ENCODE measurements around the gene AQR. TPM values are rescaled to one million over a fixed set of nuclear protein-coding genes. Genes with fewer than 3 reads are reported as not detected.

AQR gene
- total and polyA plus RNA-seq, 2 experiments from 2014 or later = 42.3 to 67.3 TPM

GRCh38 chr15:34818526-34818925 lies 151.0 kb downstream of the AQR start:
- no peaks in the 10 kb centered on the region for H3K4me1 Mint-ChIP-seq
- Histone ChIP-seq H3F3A (replicated peaks; ENCODE audit: low read depth) (no peaks in the 10 kb centered on the region), H3K27ac (ENCODE audit: low read depth) (no peak overlapping the region), H4K20me1 (replicated peaks; ENCODE audit: insufficient read depth) (no peaks in the 10 kb centered on the region), H3K4me3 (no peak overlapping the region), H3K27me3 (ENCODE audit: insufficient read depth) (no peaks in the 10 kb centered on the region), H3K9me2 (ENCODE audit: insufficient read depth) (no peaks in the 10 kb centered on the region), H3K4me1 (ENCODE audit: insufficient read depth) (no peaks in the 10 kb centered on the region), H2AFZ (no peak overlapping the region), H3K36me3 (ENCODE audit: insufficient read depth) (no peaks in the 10 kb centered on the region), H3K4me2 (no peak overlapping the region), H3K79me2 (replicated peaks; ENCODE audit: insufficient read depth) (no peaks in the 10 kb centered on the region)
- H3K9me3 Mint-ChIP-seq = no peaks in the 10 kb centered on the region; the same call in 2 of the 3 replicates
- ATAC-seq (no peak), DNase-seq (ENCODE audit: low spot score) (no peak)
- no peak overlapping the region for H3K4me3 Mint-ChIP-seq
- no peaks in the 10 kb centered on the region for H3K36me3 Mint-ChIP-seq (ENCODE audit: low read depth)
- no peak for TF ChIP-seq CTCF (conservative IDR thresholded peaks at IDR 0.05; ENCODE audit: low read depth in 2 of 2)
- no peak for TF ChIP-seq POLR2AphosphoS5 (IDR thresholded peaks at IDR 0.05; ENCODE audit: low read depth)
- no peak for TF ChIP-seq ZNF114 (CRISPR knock-in tag; IDR thresholded peaks at IDR 0.05)
- no peaks in the 10 kb centered on the region for H3K27me3 Mint-ChIP-seq (ENCODE audit: insufficient read depth, low read depth, poor library complexity)
- H3K27ac Mint-ChIP-seq = no peak overlapping the region

- H3K4me1 Mint-ChIP-seq = no peaks in the 10 kb centered on the region
- ATAC-seq = no peak
These were observed 153.7 kb downstream of the AQR start for GRCh38 chr15:34815836-34816235.

More at GRCh38 chr15:34815836-34816235, 153.7 kb downstream of the AQR start:
- no peaks in the 10 kb centered on the region for H3K79me2 ChIP-seq (replicated peaks; ENCODE audit: insufficient read depth)
- no peak overlapping the region for H3K4me3 Mint-ChIP-seq
- no peaks in the 10 kb centered on the region for H3K27me3 Mint-ChIP-seq (ENCODE audit: insufficient read depth, low read depth, poor library complexity)
- no peaks in the 10 kb centered on the region for H3K4me1 ChIP-seq (ENCODE audit: insufficient read depth)
- H3K27ac Mint-ChIP-seq = no peak overlapping the region
- no peak overlapping the region for H3K27ac ChIP-seq (ENCODE audit: low read depth)
- H3K4me2 ChIP-seq = no peak overlapping the region
- no peaks in the 10 kb centered on the region for H3F3A ChIP-seq (replicated peaks; ENCODE audit: low read depth)
- no peak overlapping the region for H2AFZ ChIP-seq
- no peaks in the 10 kb centered on the region for H4K20me1 ChIP-seq (replicated peaks; ENCODE audit: insufficient read depth)
- no peaks in the 10 kb centered on the region for H3K27me3 ChIP-seq (ENCODE audit: insufficient read depth)
- H3K9me2 ChIP-seq (ENCODE audit: insufficient read depth) = no peaks in the 10 kb centered on the region
- H3K4me3 ChIP-seq = no peak overlapping the region
- TF ChIP-seq JUNB (IDR thresholded peaks at IDR 0.05; ENCODE audit: unreplicated experiment) = no peak
- no peak for TF ChIP-seq NANOG (IDR thresholded peaks at IDR 0.05; ENCODE audit: borderline replicate concordance)
- TF ChIP-seq POLR2AphosphoS5 (IDR thresholded peaks at IDR 0.05; ENCODE audit: low read depth) = no peak
- no peak for TF ChIP-seq ZNF462 (CRISPR knock-in tag; IDR thresholded peaks at IDR 0.05)
- TF ChIP-seq EZH2 (IDR thresholded peaks at IDR 0.05; ENCODE audit: low read depth, unreplicated experiment) = no peak
- no peak for TF ChIP-seq ZNF114 (CRISPR knock-in tag; IDR thresholded peaks at IDR 0.05)
- TF ChIP-seq EZH2phosphoT487 (IDR thresholded peaks at IDR 0.05; ENCODE audit: unreplicated experiment) = no peak
- TF ChIP-seq STAT1 (IDR thresholded peaks at IDR 0.05; ENCODE audit: unreplicated experiment) = no peak
- H3K36me3 Mint-ChIP-seq (ENCODE audit: low read depth) = no peaks in the 10 kb centered on the region
- DNase-seq (ENCODE audit: low spot score) = no peak
- H3K9me3 Mint-ChIP-seq = no peaks in the 10 kb centered on the region
- no peaks in the 10 kb centered on the region for H3K36me3 ChIP-seq (ENCODE audit: insufficient read depth)

Measured in GM23338 (cell line).